ENCODE measurements around the gene ICE1.

Gene ICE1

GRCh38 chr5:5384660-5385330 lies 37.7 kb upstream of the ICE1 start:
- TF ChIP-seq FOXP2 (optimal IDR thresholded peaks at IDR 0.05; ENCODE audit: borderline replicate concordance, extremely low read depth, extremely low read length, insufficient read depth) (no peak), SIN3A (IDR thresholded peaks at IDR 0.05; ENCODE audit: borderline replicate concordance, insufficient read depth, low read length) (no peak), TAF1 (IDR thresholded peaks at IDR 0.05; ENCODE audit: borderline replicate concordance, insufficient read depth, low read length) (no peak), POLR2AphosphoS5 (IDR thresholded peaks at IDR 0.05; ENCODE audit: low read depth, low read length) (no peak)
- TF ChIP-seq, protein P1, sequence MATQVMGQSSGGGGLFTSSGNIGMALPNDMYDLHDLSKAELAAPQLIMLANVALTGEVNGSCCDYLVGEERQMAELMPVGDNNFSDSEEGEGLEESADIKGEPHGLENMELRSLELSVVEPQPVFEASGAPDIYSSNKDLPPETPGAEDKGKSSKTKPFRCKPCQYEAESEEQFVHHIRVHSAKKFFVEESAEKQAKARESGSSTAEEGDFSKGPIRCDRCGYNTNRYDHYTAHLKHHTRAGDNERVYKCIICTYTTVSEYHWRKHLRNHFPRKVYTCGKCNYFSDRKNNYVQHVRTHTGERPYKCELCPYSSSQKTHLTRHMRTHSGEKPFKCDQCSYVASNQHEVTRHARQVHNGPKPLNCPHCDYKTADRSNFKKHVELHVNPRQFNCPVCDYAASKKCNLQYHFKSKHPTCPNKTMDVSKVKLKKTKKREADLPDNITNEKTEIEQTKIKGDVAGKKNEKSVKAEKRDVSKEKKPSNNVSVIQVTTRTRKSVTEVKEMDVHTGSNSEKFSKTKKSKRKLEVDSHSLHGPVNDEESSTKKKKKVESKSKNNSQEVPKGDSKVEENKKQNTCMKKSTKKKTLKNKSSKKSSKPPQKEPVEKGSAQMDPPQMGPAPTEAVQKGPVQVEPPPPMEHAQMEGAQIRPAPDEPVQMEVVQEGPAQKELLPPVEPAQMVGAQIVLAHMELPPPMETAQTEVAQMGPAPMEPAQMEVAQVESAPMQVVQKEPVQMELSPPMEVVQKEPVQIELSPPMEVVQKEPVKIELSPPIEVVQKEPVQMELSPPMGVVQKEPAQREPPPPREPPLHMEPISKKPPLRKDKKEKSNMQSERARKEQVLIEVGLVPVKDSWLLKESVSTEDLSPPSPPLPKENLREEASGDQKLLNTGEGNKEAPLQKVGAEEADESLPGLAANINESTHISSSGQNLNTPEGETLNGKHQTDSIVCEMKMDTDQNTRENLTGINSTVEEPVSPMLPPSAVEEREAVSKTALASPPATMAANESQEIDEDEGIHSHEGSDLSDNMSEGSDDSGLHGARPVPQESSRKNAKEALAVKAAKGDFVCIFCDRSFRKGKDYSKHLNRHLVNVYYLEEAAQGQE (IDR thresholded peaks at IDR 0.05; ENCODE audit: insufficient read depth in 1 of 2, low read depth in 2 of 2, low read length in 2 of 2), result no peak

- TF ChIP-seq SIN3A (IDR thresholded peaks at IDR 0.05; ENCODE audit: borderline replicate concordance, insufficient read depth, low read length), result no peak
- TF ChIP-seq TAF1 (IDR thresholded peaks at IDR 0.05; ENCODE audit: borderline replicate concordance, insufficient read depth, low read length), result no peak
- TF ChIP-seq, protein P1 (IDR thresholded peaks at IDR 0.05; ENCODE audit: insufficient read depth in 1 of 2, low read depth in 2 of 2, low read length in 2 of 2), result no peak
- TF ChIP-seq POLR2AphosphoS5 (IDR thresholded peaks at IDR 0.05; ENCODE audit: low read depth, low read length), result no peak
- TF ChIP-seq FOXP2 (optimal IDR thresholded peaks at IDR 0.05; ENCODE audit: borderline replicate concordance, extremely low read depth, extremely low read length, insufficient read depth), result no peak
These were observed 37.2 kb upstream of the ICE1 start for GRCh38 chr5:5385331-5385662.

DNA sequence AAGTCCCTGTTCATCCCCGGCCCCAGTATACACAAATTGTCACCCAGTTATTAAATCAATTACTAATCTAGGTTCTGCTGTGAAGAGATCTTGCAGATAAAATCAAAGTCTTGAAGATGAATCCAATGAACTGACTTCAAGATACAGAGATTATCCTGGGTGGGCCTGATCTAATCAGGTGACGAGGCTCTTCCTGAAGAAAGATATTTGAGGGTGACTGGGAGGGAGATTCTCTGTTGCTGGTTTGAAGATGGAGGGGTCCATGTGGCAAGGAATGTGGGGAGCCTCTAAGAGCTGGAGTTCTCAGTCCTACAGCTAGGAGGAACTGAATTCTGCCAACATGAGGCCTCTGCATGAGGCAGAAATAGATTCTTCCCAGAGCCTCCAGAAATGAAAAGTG lies 36.1 kb upstream of the ICE1 start:
- no peak for TF ChIP-seq FOXP2 (optimal IDR thresholded peaks at IDR 0.05; ENCODE audit: borderline replicate concordance, extremely low read depth, extremely low read length, insufficient read depth)
- no peak for TF ChIP-seq POLR2AphosphoS5 (IDR thresholded peaks at IDR 0.05; ENCODE audit: low read depth, low read length)
- no peak for TF ChIP-seq SIN3A (IDR thresholded peaks at IDR 0.05; ENCODE audit: borderline replicate concordance, insufficient read depth, low read length)
- TF ChIP-seq, protein P1 (IDR thresholded peaks at IDR 0.05; ENCODE audit: insufficient read depth in 1 of 2, low read depth in 2 of 2, low read length in 2 of 2), result no peak
- TF ChIP-seq TAF1 (IDR thresholded peaks at IDR 0.05; ENCODE audit: borderline replicate concordance, insufficient read depth, low read length), result no peak

DNA sequence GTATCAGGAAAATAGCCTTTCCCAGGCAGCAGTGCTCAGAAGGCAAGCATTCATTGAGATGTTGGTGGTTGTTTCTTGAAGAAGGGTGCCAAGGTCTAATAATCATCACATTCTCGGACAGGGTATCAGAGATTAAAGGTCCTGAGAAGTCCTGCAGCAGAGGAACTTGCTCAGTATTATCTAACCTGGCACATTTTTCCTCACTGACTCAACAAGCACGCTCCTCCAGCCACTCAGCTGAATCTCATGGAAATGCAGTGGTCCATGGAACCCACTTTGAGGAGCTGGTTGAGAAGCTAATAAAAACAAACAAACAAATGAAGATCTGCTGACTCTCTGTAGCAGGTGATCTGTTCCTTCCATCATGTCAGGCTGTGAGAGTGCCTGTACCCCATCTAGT lies 35.3 kb upstream of the ICE1 start:
- no peak for TF ChIP-seq TAF1 (IDR thresholded peaks at IDR 0.05; ENCODE audit: borderline replicate concordance, insufficient read depth, low read length)
- TF ChIP-seq, protein P1 (IDR thresholded peaks at IDR 0.05; ENCODE audit: insufficient read depth in 1 of 2, low read depth in 2 of 2, low read length in 2 of 2), result no peak
- no peak for TF ChIP-seq FOXP2 (optimal IDR thresholded peaks at IDR 0.05; ENCODE audit: borderline replicate concordance, extremely low read depth, extremely low read length, insufficient read depth)
- TF ChIP-seq SIN3A (IDR thresholded peaks at IDR 0.05; ENCODE audit: borderline replicate concordance, insufficient read depth, low read length), result no peak
- TF ChIP-seq POLR2AphosphoS5 (IDR thresholded peaks at IDR 0.05; ENCODE audit: low read depth, low read length), result no peak
